Measurements from ENCODE around the gene NCDN. TPM values are rescaled to one million over a fixed set of nuclear protein-coding genes. Genes with fewer than 3 reads are reported as not detected.

The NCDN gene
- total RNA-seq, 2 experiments from 2014 or later: 22.2 to 30.1 TPM

DNA sequence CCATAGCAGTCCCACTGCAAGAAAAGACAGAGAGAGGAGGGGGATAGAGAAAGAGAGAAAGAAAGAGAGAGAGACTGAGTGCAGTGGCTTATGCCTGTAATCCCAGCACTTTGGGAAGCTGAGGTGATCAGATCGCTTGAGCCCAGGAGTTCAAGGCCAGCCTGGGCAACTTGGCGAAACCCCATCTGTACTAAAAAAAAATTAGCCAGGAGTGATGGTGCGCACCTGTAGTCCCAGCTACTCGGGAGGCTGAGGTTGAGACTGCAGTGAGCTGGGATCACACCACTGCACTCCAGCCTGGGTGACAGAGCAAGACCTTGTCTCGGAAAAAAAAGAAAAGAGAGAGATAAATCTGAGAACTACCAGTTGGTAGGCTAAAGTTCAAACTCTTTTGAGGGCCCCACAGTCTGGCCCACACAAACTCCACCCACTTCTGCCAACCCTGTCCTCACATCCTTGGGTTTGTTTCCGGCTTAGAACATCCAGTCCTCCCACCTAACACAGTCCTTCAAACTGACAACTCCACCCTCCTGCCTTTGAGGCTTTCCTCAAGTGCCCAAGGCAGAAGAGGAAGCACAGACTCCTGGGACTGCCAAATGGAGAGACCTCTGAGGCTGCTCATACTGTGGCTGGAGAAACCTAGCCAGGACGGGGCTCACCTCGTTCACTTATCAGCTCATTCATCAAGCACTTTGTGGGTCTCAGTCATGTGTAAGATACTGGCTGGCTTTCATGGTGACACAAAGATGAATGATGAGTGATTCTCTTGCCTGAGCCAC, 35.6 kb downstream of the NCDN start:
- H3K4me1 ChIP-seq (ENCODE audit: insufficient read depth, low read length, poor library complexity, severe bottlenecking): no peaks in the 10 kb centered on the region
- H3K79me2 ChIP-seq (ENCODE audit: insufficient read depth, low read depth, low read length): no peaks in the 10 kb centered on the region
- CTCF ChIA-PET (ENCODE audit: unreplicated experiment): no interaction called here
- no peak for DNase-seq (ENCODE audit: low spot score)
- BruUV-seq (replicated peaks): no TSS peak
- H3K4me2 ChIP-seq (ENCODE audit: low read length): no peak overlapping the region
- H3K27ac ChIP-seq (ENCODE audit: low read depth, low read length, poor library complexity, severe bottlenecking): no peak overlapping the region
- intact Hi-C loops (cut with micrococcal nuclease; ENCODE audit: unreplicated experiment): no loop called here
- H4K20me1 ChIP-seq (ENCODE audit: insufficient read depth, low read length): no peaks in the 10 kb centered on the region
- H3K9me3 ChIP-seq (ENCODE audit: low read length): no peaks in the 10 kb centered on the region
- POLR2A ChIA-PET: no interaction called here
- peaks cover 6% of the 10 kb centered on the region; the same call in 1 of the 2 replicates for H3K36me3 ChIP-seq (ENCODE audit: insufficient read depth, low read length)
- no peak overlapping the region for H2AFZ ChIP-seq (ENCODE audit: low read length)
- H3K9me2 ChIP-seq (ENCODE audit: insufficient read depth, low read length): no peaks in the 10 kb centered on the region
- TF ChIP-seq EZH2phosphoT487 (IDR thresholded peaks at IDR 0.05; ENCODE audit: borderline replicate concordance, low read depth, low read length): no peak
- TF ChIP-seq, protein P1, sequence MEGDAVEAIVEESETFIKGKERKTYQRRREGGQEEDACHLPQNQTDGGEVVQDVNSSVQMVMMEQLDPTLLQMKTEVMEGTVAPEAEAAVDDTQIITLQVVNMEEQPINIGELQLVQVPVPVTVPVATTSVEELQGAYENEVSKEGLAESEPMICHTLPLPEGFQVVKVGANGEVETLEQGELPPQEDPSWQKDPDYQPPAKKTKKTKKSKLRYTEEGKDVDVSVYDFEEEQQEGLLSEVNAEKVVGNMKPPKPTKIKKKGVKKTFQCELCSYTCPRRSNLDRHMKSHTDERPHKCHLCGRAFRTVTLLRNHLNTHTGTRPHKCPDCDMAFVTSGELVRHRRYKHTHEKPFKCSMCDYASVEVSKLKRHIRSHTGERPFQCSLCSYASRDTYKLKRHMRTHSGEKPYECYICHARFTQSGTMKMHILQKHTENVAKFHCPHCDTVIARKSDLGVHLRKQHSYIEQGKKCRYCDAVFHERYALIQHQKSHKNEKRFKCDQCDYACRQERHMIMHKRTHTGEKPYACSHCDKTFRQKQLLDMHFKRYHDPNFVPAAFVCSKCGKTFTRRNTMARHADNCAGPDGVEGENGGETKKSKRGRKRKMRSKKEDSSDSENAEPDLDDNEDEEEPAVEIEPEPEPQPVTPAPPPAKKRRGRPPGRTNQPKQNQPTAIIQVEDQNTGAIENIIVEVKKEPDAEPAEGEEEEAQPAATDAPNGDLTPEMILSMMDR (conservative IDR thresholded peaks at IDR 0.05; ENCODE audit: low read length): no peak
- no peak overlapping the region for H3K4me3 ChIP-seq (ENCODE audit: low read depth, low read length, poor library complexity, severe bottlenecking)

DNA sequence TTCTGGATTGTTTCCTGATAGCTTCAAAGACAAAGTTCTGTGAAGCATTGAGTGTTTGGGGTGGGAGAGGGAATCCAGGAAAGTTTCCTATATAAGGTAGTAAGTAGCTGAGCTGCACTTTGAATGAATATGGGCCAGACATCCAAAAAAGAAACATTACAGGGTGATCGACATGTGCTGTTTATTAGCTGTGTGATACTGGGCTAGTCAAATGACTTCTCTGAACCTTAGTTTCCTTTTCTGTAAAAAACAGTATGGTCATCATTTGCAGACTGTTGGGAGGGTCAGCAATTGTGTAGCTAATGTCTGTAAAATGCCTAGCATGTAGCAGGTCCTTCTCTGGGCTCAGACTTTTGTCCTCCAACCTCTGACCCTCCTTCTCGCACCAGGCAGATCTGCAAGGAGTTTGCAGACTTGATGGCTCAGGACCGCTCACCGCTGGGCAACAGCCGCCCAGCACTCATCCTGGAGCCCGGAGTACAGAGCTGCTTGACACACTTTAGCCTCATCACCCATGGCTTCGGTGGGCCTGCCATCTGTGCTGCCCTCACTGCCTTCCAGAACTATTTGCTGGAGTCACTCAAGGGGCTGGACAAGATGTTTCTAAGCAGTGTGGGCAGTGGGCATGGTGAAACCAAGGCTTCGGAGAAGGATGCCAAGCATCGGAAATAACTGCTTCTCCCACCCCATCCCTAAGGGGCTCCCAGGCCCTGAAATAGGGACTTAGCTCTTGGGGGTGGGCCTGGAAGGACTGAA, 36.6 kb downstream of the NCDN start:
- no peaks in the 10 kb centered on the region for H3K9me2 ChIP-seq (ENCODE audit: insufficient read depth, low read length)
- CTCF ChIA-PET (ENCODE audit: unreplicated experiment): no interaction called here
- H3K4me1 ChIP-seq (ENCODE audit: insufficient read depth, low read length, poor library complexity, severe bottlenecking): no peaks in the 10 kb centered on the region

More for the DNA sequence above, 36.6 kb downstream of the NCDN start:
- intact Hi-C loops (cut with micrococcal nuclease; ENCODE audit: unreplicated experiment): no loop called here
- no peak overlapping the region for H3K4me2 ChIP-seq (ENCODE audit: low read length)
- POLR2A ChIA-PET: no interaction called here
- TF ChIP-seq, protein P1 (conservative IDR thresholded peaks at IDR 0.05; ENCODE audit: low read length): no peak
- no peak for TF ChIP-seq EZH2phosphoT487 (IDR thresholded peaks at IDR 0.05; ENCODE audit: borderline replicate concordance, low read depth, low read length)
- no peaks in the 10 kb centered on the region for H3K9me3 ChIP-seq (ENCODE audit: low read length)
- H3K4me3 ChIP-seq (ENCODE audit: low read depth, low read length, poor library complexity, severe bottlenecking): no peak overlapping the region
- H3K27ac ChIP-seq (ENCODE audit: low read depth, low read length, poor library complexity, severe bottlenecking): no peak overlapping the region
- no peaks in the 10 kb centered on the region for H3K79me2 ChIP-seq (ENCODE audit: insufficient read depth, low read depth, low read length)
- peaks cover 10% of the 10 kb centered on the region; the same call in 1 of the 2 replicates for H3K36me3 ChIP-seq (ENCODE audit: insufficient read depth, low read length)
- BruUV-seq (replicated peaks): no TSS peak
- no peak for DNase-seq (ENCODE audit: low spot score)
- no peak overlapping the region for H2AFZ ChIP-seq (ENCODE audit: low read length)
- H4K20me1 ChIP-seq (ENCODE audit: insufficient read depth, low read length): no peaks in the 10 kb centered on the region

All from OCI-LY7 (cell line).